HG03039 (cell line): Measurements from ENCODE around the gene PLCB4.
A peak's percentile ranks its signal among the peaks of the same experiment; 100 is the strongest.

Experiments used
- ATAC-seq: cut with Tn5 transposase; IDR thresholded peaks from one replicate; pipeline ENCODE4 v1.9.1; 2021; ENCODE audit warnings: mild to moderate bottlenecking, moderate library complexity; ENCODE audit not compliant: unreplicated experiment

PLCB4 gene

GRCh38 chr20:9507544-9508239, 438.8 kb downstream of the PLCB4 start:
- no peak for ATAC-seq

DNA sequence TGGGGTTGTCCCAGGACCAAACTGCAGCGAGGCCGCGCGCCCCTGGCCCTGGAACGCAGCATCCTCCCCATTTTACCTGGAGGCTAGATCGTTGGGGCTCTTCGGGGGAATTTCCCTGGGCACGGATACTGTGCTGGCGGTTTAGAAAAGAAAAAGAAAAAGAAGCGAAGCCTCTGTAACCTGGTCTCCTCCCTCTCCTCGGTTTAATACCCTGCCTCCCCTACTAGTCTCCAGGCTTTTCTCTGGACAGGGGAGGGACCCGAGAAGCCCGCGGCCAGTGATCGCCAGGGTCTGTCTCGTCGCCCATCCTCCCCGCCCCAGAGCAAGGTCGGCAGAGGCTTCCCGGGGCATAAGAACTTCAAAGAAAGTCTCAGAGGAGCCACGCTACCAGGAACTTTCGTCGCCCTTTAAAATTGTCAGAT, 439.4 kb downstream of the PLCB4 start:
- ATAC-seq = no peak

DNA sequence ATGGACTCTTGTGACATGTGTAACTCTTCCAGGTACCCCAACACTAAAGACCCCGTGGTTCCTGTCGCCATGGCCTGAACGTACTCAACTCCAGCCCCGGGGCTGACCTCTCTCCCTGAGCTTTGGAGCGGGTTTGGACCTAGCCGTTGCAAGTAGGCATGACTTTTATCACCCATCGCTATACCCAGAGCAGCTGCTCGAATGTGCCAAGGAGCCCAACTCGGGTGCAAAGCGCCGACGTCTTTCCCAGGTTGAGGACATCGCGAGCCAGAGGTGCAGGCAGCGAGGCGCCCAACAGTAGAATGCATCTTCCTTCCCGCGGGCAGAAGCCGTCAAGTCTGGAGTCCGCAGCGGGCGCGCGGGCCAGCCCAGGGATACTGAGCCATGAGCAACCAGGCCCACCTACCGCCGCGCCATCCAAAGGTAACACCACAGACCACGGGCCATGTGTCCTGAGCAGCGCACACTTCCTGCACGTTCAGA, 439.9 kb downstream of the PLCB4 start:
- no peak for ATAC-seq

DNA sequence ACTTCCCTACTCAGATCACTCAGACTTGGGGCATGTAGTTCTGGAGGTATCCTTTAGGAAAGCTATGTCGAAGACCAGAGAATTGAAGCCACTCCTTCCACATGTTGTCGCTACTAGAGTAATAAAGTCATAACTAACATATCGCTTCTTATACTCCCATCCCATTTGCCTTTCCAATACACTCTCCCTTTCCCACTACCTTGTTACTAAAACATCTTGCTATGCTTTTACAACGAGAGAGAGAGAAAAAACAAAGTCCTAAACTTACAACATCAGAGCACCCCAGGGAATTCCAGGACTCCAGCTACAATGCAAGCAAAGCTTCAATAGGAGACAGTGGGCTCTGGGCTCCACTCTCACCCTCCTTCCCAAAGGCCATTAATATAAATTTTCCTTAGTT, 440.4 kb downstream of the PLCB4 start:
- no peak for ATAC-seq

DNA sequence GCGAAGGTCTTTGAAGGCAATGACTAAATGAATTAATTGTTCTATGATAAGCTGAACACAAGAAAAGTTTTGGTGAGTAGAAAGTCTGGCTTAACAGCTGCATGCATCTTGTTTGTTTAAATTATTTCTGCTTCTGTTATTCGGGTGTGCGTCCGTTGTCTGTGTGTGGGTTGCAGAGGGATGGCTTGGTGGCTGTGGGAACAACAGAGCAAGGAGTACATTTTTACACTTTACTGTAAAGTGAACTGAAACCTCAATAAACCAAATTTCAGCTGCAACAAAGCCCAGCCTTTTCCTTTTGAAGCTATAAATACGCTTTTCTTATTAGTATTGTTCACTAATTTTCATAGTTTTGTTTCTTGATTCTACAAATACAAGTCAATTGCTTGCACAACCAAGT, 442.0 kb downstream of the PLCB4 start:
- peak; percentile 45 for ATAC-seq

GRCh38 chr20:9514072-9514460, 445.2 kb downstream of the PLCB4 start:
- no peak for ATAC-seq

DNA sequence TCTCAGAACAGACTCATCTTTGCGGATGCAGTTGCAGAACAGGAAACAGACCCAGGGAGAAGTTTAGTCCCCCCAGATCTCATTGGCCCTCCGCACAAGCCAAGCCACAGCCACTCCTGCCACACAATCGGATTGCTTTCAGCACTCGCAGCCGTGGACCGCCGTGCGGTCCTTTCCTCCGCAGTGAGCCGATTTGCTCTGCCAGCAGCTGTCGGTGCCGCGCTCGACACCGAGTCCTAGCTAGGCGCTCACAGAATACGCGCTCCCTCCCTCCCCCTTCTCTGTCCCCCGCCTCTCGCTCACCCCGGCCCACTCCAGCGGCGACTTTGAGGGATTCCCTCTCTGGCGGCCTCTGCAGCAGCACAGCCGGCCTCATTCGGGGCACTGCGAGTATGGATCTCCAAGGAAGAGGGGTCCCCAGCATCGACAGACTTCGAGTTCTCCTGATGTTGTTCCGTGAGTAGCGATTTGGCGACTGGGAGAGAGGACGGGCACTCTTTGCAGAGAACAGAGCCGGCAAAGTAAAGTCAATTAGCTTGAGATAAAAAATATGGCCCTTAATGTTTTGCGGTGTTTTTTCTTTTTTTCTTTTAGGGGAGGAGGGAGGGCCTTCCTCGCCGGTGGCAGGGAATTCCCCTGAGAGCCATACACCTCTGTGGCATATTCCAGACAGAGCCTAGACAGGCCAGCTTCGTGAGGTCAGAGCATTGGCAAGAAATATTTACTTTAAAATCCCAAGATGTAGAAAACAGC, 445.8 kb downstream of the PLCB4 start, which contains the start of gene LAMP5:
Gene LAMP5, plus strand, starts transcription at position 130 of the 753 bp plus-strand sequence. Its CDS starts 263 bp downstream, at position 393.
- ATAC-seq = no peak

GRCh38 chr20:9515214-9515585, 446.3 kb downstream of the PLCB4 start:
- ATAC-seq = no peak

DNA sequence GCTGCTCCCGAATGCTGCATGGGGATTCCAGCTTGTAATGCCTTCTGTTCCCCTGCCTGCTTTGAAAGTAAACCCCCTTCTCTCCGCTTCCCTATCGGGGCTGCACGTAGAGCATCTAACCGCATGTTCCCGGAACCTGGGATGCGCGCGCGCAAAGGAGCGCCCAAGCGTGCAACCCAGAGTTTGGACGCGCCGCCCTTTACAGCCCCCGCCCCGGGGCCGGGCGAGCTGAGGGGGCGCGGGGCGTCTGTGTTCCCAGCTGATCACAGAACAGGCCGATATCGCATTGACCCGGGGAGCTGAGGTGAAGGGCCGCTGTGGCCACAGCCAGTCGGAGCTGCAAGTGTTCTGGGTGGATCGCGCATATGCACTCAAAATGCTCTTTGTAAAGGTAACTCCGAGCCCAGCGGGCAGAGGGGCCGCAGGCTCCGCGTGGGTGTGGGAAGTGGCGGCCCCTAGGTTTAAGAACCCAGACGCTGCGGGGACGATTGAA, 446.9 kb downstream of the PLCB4 start:
- ATAC-seq = no peak

DNA sequence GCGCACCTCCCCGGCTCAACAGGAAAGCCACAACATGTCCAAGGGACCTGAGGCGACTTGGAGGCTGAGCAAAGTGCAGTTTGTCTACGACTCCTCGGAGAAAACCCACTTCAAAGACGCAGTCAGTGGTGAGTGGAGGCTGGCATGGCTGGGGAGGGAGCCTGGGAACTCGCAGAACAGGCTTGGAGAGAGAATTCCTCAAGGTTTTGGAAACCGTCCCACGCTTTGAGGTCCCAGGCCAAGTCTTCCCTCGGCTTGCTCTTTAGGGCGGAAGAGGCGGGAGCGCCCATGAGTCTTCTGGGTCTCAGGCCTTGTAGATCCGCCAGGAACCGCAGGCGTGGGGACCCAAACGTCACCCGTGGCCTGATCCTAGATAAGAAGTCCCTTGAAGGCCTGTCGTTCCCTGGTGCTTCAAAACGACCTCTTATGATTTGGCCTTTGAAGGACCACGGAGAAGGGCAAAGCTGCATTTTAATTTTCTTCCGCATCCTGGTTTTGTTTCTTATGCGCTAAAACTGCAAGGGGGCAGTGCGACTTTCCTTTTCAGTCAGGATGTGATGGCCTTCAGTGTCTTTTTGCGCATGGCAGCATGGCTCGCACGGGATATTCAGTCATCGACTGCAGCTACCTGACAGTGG, 447.5 kb downstream of the PLCB4 start:
- no peak for ATAC-seq

GRCh38 chr20:9517297-9518162, 448.6 kb downstream of the PLCB4 start:
- no peak for ATAC-seq

DNA sequence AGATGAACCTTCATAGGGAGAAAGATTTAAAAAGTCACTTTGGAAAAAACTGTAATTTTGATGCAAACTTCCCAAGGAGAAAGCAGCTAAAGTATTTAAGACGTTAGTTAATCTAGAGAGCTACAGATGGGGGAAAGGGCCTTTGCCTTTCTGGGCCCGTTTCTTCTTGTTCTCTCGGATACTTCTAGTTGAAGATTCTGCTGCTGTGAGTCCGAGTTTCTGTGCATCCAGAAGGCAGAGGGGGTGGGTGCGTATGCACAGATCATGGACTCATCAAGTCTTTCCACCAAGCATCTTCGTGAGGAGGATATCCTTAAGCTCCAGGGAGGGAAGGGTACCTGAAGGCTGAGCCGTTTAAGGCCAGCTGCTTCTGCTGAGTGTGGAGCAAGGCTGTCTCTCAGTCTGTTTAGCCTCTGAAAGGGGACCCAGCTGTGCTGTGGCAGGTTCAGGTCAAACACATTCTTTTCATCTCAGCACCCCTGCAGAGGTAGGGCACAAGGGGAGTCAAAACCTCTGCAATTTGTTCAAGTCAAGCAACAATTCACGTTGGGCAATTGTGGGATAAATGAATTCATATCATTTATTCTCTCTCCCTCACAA, 449.8 kb downstream of the PLCB4 start:
- ATAC-seq = no peak

- ATAC-seq = no peak
Measured at GRCh38 chr20:9520086-9520485, 451.2 kb downstream of the PLCB4 start.

GRCh38 chr20:9523636-9524035, 454.7 kb downstream of the PLCB4 start:
- ATAC-seq = no peak
